AG04450 (cell line): Measurements from ENCODE around the gene CST6. TPM values are rescaled to one million over a fixed set of nuclear protein-coding genes. Genes with fewer than 3 reads are reported as not detected.

Source experiments
- CTCF ChIA-PET: fragments of 300-600, 350-600 bp; formaldehyde crosslinking; extraction: SDS; loops from one replicate; lab custom pipeline; 2022; ENCODE audit warnings: antibody characterized with exemption, inconsistent platforms; lab: Charles Lee
- POLR2A ChIA-PET: fragments of 350-600 bp; formaldehyde crosslinking; extraction: SDS; loops from one replicate; lab custom pipeline; 2021; ENCODE audit warnings: antibody characterized with exemption, inconsistent platforms; lab: Yijun Ruan, JAX
- DNase-seq: peaks from one replicate; pipeline ENCODE4 v3.0.0-alpha.2; 2011; ENCODE audit warnings: low read depth, low spot score
- H3K27ac ChIP-seq: one replicate; pipeline ENCODE4 v1.5.1; 2012; ENCODE audit warnings: low read depth, low read length, control low read depth
- H3K27me3 ChIP-seq: one replicate; pipeline ENCODE4 v1.6.0; 2012; ENCODE audit warnings: low read length; ENCODE audit not compliant: control insufficient read depth, insufficient read depth
- H3K4me3 ChIP-seq: 2 replicates; pipeline ENCODE4 v1.5.1; 2011; ENCODE audit warnings: mild to moderate bottlenecking, low read depth, low read length, control low read depth
- H3K9me3 ChIP-seq: 2 replicates; pipeline ENCODE4 v1.5.1; 2012; ENCODE audit warnings: low read length; ENCODE audit not compliant: control insufficient read depth, insufficient read depth
- CTCF ChIP-seq: IDR thresholded peaks from 2 replicates; pipeline ENCODE4 v1.5.1; 2011; ENCODE audit warnings: low read depth, low read length, control low read depth, inconsistent platforms
- polyA plus RNA-seq: library from polyadenylated mRNA; depleted of rRNA; stranded (reverse); fragments of >200 nt; gene quantifications from 2 replicates; pipeline ENCODE4 v1.2.3, GENCODE V29; 2011

CST6 gene
- polyA plus RNA-seq, 1 experiment: 0.69 TPM

- POLR2A ChIA-PET: no interaction called here
- Histone ChIP-seq H3K4me3 (no peak overlapping the region), H3K27me3 (peaks cover 3% of the 10 kb centered on the region), H3K27ac (no peak overlapping the region), H3K9me3 (no peaks in the 10 kb centered on the region; the same call in 1 of the 2 replicates)
- TF ChIP-seq CTCF: no peak
- DNase-seq: no peak
- CTCF ChIA-PET: interaction anchor here (1.1 to 3.2 kb wide), 2 partner anchors 9 to 32 kb away, joined by 3 to 16 read pairs; no protein-coding TSS in a partner anchor
These were observed 1.9 kb downstream of the CST6 start for GRCh38 chr11:66013762-66014100.

- H3K9me3 ChIP-seq: no peaks in the 10 kb centered on the region; the same call in 1 of the 2 replicates
- ChIA-PET CTCF (interaction anchor here (0.7 kb wide), 1 partner anchor 31 kb away, joined by 3 read pairs; no protein-coding TSS in a partner anchor), POLR2A (no interaction called here)
- DNase-seq: no peak
- no peak for TF ChIP-seq CTCF
- H3K27ac ChIP-seq: peak overlapping the region; percentile 31
- H3K27me3 ChIP-seq: peaks cover 3% of the 10 kb centered on the region
- no peak overlapping the region for H3K4me3 ChIP-seq
These were observed 3.1 kb downstream of the CST6 start for GRCh38 chr11:66014804-66015453.

- no peak for TF ChIP-seq CTCF
- no peak for DNase-seq
- H3K27ac ChIP-seq: peak overlapping the region; percentile 31
- peaks cover 3% of the 10 kb centered on the region for H3K27me3 ChIP-seq
- no peaks in the 10 kb centered on the region; the same call in 1 of the 2 replicates for H3K9me3 ChIP-seq
- CTCF ChIA-PET: no interaction called here
- POLR2A ChIA-PET: no interaction called here
- no peak overlapping the region for H3K4me3 ChIP-seq
These were observed 3.7 kb downstream of the CST6 start for GRCh38 chr11:66015454-66015881.

- ChIA-PET POLR2A (interaction anchor here (1.2 kb wide), 1 partner anchor 155 kb away, joined by 3 read pairs; no protein-coding TSS in a partner anchor), CTCF (no interaction called here)
- no peak for TF ChIP-seq CTCF
- Histone ChIP-seq H3K9me3 (no peaks in the 10 kb centered on the region; the same call in 1 of the 2 replicates), H3K27ac (peak overlapping the region; percentile 21), H3K4me3 (no peak overlapping the region), H3K27me3 (peaks cover 3% of the 10 kb centered on the region)
- DNase-seq: no peak
These were observed 4.4 kb downstream of the CST6 start for GRCh38 chr11:66015936-66016792.
